Transverse colon (tissue), 4 donors: ENCODE results near the gene ATP5F1A. TPM values are rescaled to one million over a fixed set of nuclear protein-coding genes. Genes with fewer than 3 reads are reported as not detected.

Source experiments
- DNase-seq: peaks from one replicate; pipeline ENCODE4 v3.0.0-alpha.2; 2019
- H3K27ac ChIP-seq, 4 donors: fragments of 200-600 bp; sonication (generic); 2 replicates each; pipeline ENCODE4 v1.5.1; 2016 to 2018; ENCODE audit warnings: inconsistent platforms in 4 of 4
- H3K27me3 ChIP-seq: fragments of 200-600 bp; sonication (generic); 2 replicates; pipeline ENCODE4 v1.5.1; 2017; ENCODE audit warnings: inconsistent platforms
- H3K36me3 ChIP-seq, 4 donors: fragments of 200-600 bp; sonication (generic); 2 replicates each; pipeline ENCODE4 v1.5.1; 2017 to 2019; ENCODE audit warnings: inconsistent platforms in 4 of 4
- H3K4me1 ChIP-seq, 4 donors: fragments of 200-600 bp; sonication (generic); 2 replicates each; pipeline ENCODE4 v1.5.1; 2017 to 2020; ENCODE audit warnings: inconsistent platforms in 4 of 4
- H3K4me3 ChIP-seq, 4 donors: fragments of 200-600 bp; sonication (generic); 1 replicate in 1 of 4; 2 replicates in 3 of 4; pipeline versions ENCODE4 v1.5.1 to v1.6.1; 2017 to 2019; ENCODE audit warnings: inconsistent platforms in 4 of 4
- H3K9me3 ChIP-seq, 2 donors: fragments of 200-600 bp; sonication (generic); 2 replicates each; pipeline ENCODE4 v1.5.1; 2017 to 2019; ENCODE audit warnings: inconsistent platforms in 2 of 2
- EP300 ChIP-seq: sonication (generic); formaldehyde crosslinking; IDR thresholded peaks from one replicate; pipeline ENCODE4 v1.6.1; 2017; ENCODE audit warnings: antibody characterized with exemption, low read depth
- POLR2A ChIP-seq: fragments of 450-650 bp; IDR thresholded peaks from one replicate; pipeline ENCODE4 v1.6.1; 2016; ENCODE audit warnings: antibody characterized with exemption, mild to moderate bottlenecking, moderate library complexity
- POLR2AphosphoS5 ChIP-seq, 3 donors: sonication (generic); formaldehyde crosslinking; IDR thresholded peaks; one replicate each; pipeline ENCODE4 v1.6.1; 2016; ENCODE audit warnings: antibody characterized with exemption in 3 of 3
- WGBS, 2 donors: methylation state at CpG; one replicate each; pipeline ENCODE4 v1.1.5; 2018; ENCODE audit warnings: low coverage in 1 of 2; 5-methylcytosine and 5-hydroxymethylcytosine counted together
- in situ Hi-C, 4 donors: fragments of 200-750 bp; cut with MboI; loops; one replicate each; pipeline versions ENCODE4 v1.15.0 to v1.15.1; 2017; ENCODE audit warnings: low sequenced_read_pairs in 3 of 4, low pct_ligation_motif_present in 1 of 4, low pct_unique_long_range_greater_than_20kb in 1 of 4
- intact Hi-C: fragments of 100-400 bp; cut with DNase I; formaldehyde crosslinking; loops from one replicate; pipeline ENCODE4 v1.15.1; 2023; ENCODE audit warnings: low total_unique reads
- total RNA-seq, 4 donors: library from RNA; depleted of rRNA; stranded (reverse); fragments of >200 nt; gene quantifications; one replicate each; pipeline ENCODE4 v1.1.0, GENCODE V29; 2016
- TF ChIP-seq, protein P1 (sequence below), 5 experiments: fragments of 200-600 bp in 3 of 5; fragments of 450-650 bp in 2 of 5; sonication (generic) in 3 of 5; IDR thresholded peaks; 1 replicate in 2 of 5; 2 replicates in 3 of 5; pipeline ENCODE4 v1.5.1; 2016 to 2017; ENCODE audit warnings: antibody characterized with exemption in 5 of 5, inconsistent platforms in 3 of 5, mild to moderate bottlenecking in 2 of 5, moderate library complexity in 1 of 5

Gene ATP5F1A
- total RNA-seq, 4 donors from 2014 or later = 284 to 811 (median 475) TPM

DNA sequence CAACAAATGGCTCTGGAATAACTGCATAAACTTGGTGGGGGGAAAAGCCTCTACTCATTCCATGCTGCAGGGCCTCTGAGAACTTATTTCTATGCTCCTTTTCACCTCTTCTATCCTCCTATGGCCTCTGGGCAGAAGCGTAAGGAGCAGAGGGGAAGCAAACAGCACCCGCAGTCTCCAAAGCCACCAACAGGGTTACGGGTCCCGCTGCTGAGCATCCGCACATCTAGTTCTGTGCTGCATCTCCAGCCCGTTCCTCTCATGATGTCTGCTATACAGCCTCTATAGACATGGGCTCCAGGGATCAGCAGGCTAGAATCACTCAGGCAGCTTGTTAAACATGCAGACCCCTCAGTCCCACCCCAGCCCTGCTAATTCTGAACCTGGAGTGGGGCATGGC is 52.0 kb downstream of the ATP5F1A start:
- H3K9me3 ChIP-seq = no peaks in the 10 kb centered on the region
- TF ChIP-seq EP300 = no peak
- TF ChIP-seq POLR2AphosphoS5 (IDR thresholded peaks at IDR 0.05) = no peak
- TF ChIP-seq, protein P1, sequence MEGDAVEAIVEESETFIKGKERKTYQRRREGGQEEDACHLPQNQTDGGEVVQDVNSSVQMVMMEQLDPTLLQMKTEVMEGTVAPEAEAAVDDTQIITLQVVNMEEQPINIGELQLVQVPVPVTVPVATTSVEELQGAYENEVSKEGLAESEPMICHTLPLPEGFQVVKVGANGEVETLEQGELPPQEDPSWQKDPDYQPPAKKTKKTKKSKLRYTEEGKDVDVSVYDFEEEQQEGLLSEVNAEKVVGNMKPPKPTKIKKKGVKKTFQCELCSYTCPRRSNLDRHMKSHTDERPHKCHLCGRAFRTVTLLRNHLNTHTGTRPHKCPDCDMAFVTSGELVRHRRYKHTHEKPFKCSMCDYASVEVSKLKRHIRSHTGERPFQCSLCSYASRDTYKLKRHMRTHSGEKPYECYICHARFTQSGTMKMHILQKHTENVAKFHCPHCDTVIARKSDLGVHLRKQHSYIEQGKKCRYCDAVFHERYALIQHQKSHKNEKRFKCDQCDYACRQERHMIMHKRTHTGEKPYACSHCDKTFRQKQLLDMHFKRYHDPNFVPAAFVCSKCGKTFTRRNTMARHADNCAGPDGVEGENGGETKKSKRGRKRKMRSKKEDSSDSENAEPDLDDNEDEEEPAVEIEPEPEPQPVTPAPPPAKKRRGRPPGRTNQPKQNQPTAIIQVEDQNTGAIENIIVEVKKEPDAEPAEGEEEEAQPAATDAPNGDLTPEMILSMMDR (IDR thresholded peaks at IDR 0.05) = no peak
- TF ChIP-seq POLR2A = no peak
- in situ Hi-C loops = no loop called here
- intact Hi-C loops = no loop called here
- H3K4me1 ChIP-seq = peaks cover 0 to 3% (median 0%) of the 10 kb centered on the region in 4 donors
- no peak overlapping the region for H3K4me3 ChIP-seq
- H3K27me3 ChIP-seq = no peaks in the 10 kb centered on the region
- WGBS, 2 donors = 92 to 99% methylated on average over 2 to 6 of the region's 6 CpGs
- H3K27ac ChIP-seq = no peak overlapping the region
- H3K36me3 ChIP-seq = no peaks in the 10 kb centered on the region
- no peak for DNase-seq

DNA sequence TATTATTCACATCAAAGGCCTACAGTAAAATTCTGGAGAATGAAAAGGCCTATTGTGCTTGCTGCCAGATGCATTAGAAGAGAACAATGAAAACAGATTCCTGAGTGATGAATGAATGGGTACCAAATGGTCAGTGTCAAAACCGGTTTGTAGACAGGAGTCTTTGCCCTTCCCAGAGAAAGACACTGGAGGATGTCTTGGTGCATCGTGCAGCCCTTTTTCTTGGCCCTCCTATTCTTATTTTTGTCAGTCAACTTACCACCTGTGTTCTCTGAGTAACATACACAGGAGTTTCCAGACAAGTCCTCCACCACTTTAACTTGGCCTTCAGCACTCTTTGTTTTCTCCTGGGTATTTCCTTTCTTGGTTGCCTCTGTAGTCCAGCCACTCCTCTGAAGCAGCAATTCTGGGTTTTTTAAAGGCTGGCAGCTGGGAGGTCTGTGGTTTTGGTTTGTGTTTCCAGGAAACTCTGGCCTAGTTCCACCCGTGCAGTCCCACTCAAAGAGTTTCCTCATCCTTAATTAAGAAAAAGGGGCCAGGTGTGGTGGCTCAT is 55.4 kb downstream of the ATP5F1A start:
- Histone ChIP-seq H3K4me1 (peaks cover 0 to 3% (median 0%) of the 10 kb centered on the region in 4 donors), H3K27me3 (no peaks in the 10 kb centered on the region), H3K36me3 (no peaks in the 10 kb centered on the region), H3K4me3 (no peak overlapping the region), H3K9me3 (no peaks in the 10 kb centered on the region), H3K27ac (no peak overlapping the region)
- DNase-seq = no peak
- intact Hi-C loops (no loop called here), in situ Hi-C loops (no loop called here)
- WGBS, 2 donors = 29 to 34% methylated on average over 3 of the region's 3 CpGs
- no peak for TF ChIP-seq POLR2A
- TF ChIP-seq POLR2AphosphoS5 (IDR thresholded peaks at IDR 0.05) = no peak
- no peak for TF ChIP-seq EP300
- TF ChIP-seq, protein P1 (IDR thresholded peaks at IDR 0.05) = no peak

DNA sequence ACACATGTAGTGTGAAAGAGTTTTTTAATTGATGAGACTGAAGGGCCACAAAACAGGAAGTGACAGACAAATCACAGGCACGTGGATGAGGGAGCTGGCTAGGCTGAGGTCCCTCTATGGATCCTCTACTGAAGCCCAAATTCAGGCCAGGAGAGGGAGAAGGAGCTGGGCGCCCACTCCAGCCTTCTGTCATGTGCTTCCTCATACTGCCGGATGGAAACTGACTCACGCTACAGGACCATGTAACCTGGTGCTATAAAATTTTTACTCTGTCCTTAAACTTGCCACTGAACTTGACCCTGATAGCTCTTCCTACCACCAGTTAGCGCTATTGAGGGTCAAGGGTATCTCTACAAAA is 57.4 kb downstream of the ATP5F1A start:
- in situ Hi-C loops = no loop called here

DNA sequence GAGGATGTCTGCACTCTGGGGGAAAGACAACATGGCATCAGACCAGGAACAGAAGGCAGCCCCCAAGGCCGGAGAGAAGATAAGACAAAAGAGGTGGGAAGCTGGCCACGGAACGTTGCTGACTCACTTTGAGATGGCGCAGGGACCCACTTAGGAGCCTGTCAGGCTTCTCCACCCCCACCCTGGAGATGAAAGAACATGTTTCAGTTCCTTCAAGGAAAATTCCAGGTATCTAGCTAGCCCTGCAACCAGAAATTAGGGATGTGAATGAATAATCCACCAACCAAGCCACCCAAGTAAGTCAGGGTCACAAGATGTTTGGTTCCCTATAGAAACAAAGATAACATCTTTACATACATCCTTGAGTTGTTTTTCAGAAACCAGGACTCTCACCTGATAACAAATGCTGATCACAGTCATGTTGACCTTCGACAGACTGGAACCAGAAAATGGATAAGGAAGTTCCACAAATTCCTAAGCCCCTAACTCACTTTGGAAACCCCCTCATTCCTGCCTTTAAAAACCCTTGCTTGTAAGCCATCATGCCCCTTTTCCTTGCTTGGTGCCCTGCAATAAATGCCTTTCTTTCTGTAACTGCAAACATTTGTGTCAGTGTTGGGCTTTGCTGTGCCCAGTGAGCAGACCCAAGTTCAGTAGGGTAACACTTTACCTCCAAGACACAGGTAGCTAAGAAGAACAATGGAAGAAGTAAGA is 57.9 kb downstream of the ATP5F1A start:
- TF ChIP-seq, protein P1 (IDR thresholded peaks at IDR 0.05) = no peak
- no peak for TF ChIP-seq EP300
- no peak for TF ChIP-seq POLR2AphosphoS5 (IDR thresholded peaks at IDR 0.05)
- TF ChIP-seq POLR2A = no peak
- H3K4me1 ChIP-seq = peaks cover 0 to 3% (median 0%) of the 10 kb centered on the region in 4 donors
- DNase-seq = no peak
- H3K36me3 ChIP-seq = no peaks in the 10 kb centered on the region
- intact Hi-C loops = no loop called here
- in situ Hi-C loops = no loop called here
- no peaks in the 10 kb centered on the region for H3K9me3 ChIP-seq
- no peak overlapping the region for H3K4me3 ChIP-seq
- 83 to 90% methylated on average over 2 to 5 of the region's 5 CpGs for WGBS, 2 donors
- no peaks in the 10 kb centered on the region for H3K27me3 ChIP-seq
- H3K27ac ChIP-seq = no peak overlapping the region

More for the DNA sequence above, 57.4 kb downstream of the ATP5F1A start:
- Histone ChIP-seq H3K27me3 (no peaks in the 10 kb centered on the region), H3K4me3 (no peak overlapping the region), H3K4me1 (peaks cover 0 to 3% (median 0%) of the 10 kb centered on the region in 4 donors), H3K36me3 (no peaks in the 10 kb centered on the region), H3K9me3 (no peaks in the 10 kb centered on the region), H3K27ac (no peak overlapping the region)
- TF ChIP-seq POLR2AphosphoS5 (IDR thresholded peaks at IDR 0.05) = no peak
- WGBS, 2 donors = 56 to 72% methylated on average over 2 to 5 of the region's 5 CpGs
- DNase-seq = no peak
- intact Hi-C loops = no loop called here
